Fibroblast of villous mesenchyme (primary cell): ENCODE measurements around the gene CFD. TPM values are rescaled to one million over a fixed set of nuclear protein-coding genes. Genes with fewer than 3 reads are reported as not detected.

Experiments
- DNase-seq: peaks from one replicate; pipeline ENCODE4 v3.0.0-alpha.2; 2010; ENCODE audit warnings: low read depth
- H3K4me3 ChIP-seq: 2 replicates; pipeline ENCODE4 v1.5.1; 2011; ENCODE audit warnings: low read depth, mild to moderate bottlenecking, low read length
- CTCF ChIP-seq: IDR thresholded peaks from 2 replicates; pipeline ENCODE4 v1.5.1; 2012; ENCODE audit warnings: low read depth, mild to moderate bottlenecking, low read length; ENCODE audit not compliant: insufficient read depth
- total RNA-seq: library from RNA; depleted of rRNA; stranded (reverse); fragments of >200 nt; gene quantifications from 2 replicates; pipeline ENCODE4 v1.2.3, GENCODE V29; 2012

The CFD gene
- total RNA-seq, 1 donor = 3.9 TPM

GRCh38 chr19:821231-821824 lies 38.1 kb upstream of the CFD start:
- TF ChIP-seq CTCF = no peak
- no peak for DNase-seq
- H3K4me3 ChIP-seq = peak overlapping the region; percentile 51

GRCh38 chr19:821825-822503 lies 37.5 kb upstream of the CFD start, which contains the start of gene PLPPR3:
PLPPR3 (minus strand) TSS chr19:821955; CDS start chr19:821559, 396 bp downstream.
- no peak for DNase-seq
- no peak for TF ChIP-seq CTCF
- H3K4me3 ChIP-seq = peak within 1 kb of the TSS; percentile 51

- no peak for TF ChIP-seq CTCF
- no peak for DNase-seq
- H3K4me3 ChIP-seq = no peak overlapping the region
Measured at GRCh38 chr19:823565-824121, 35.8 kb upstream of the CFD start.

- TF ChIP-seq CTCF = no peak
- H3K4me3 ChIP-seq = no peak overlapping the region
- DNase-seq = no peak
Measured at GRCh38 chr19:824885-825284, 34.6 kb upstream of the CFD start.

- DNase-seq = no peak
- TF ChIP-seq CTCF = no peak
- H3K4me3 ChIP-seq = no peak overlapping the region
Measured at GRCh38 chr19:825897-826644, 33.4 kb upstream of the CFD start.

- H3K4me3 ChIP-seq = no peak overlapping the region
- no peak for TF ChIP-seq CTCF
Measured at GRCh38 chr19:827314-827709, 32.2 kb upstream of the CFD start.

More at GRCh38 chr19:827314-827709, 32.2 kb upstream of the CFD start:
- DNase-seq = no peak
